Measurements from ENCODE around the gene SCARB1.

DNA sequence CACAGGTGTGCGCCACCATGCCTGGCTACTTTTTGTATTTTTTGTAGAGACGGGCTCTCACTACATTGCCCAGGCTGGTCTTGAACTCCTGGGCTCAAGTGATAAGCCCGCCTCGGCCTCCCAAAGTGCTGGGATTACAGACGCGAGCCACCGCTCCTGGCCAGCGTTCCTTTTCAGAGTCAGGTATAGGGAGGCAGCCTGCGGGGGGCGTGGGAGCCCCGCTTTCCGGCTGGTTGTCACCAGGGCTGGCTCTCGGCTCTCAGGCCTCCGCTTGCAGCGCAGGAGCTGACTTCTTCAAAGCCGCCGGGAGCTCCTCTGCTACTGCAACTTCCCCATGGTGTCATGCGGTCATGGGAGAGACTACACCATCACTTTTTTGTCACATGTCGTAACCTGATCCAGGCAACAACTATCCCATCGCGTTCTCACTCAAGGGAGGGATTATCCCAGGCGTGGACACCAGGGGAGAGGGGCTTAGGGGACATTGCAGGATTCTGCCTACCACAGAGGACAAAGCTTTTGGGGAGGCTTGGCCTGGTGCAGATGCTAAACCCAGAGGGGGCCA, 129.4 kb downstream of the SCARB1 start:
- TF ChIP-seq, protein P1, sequence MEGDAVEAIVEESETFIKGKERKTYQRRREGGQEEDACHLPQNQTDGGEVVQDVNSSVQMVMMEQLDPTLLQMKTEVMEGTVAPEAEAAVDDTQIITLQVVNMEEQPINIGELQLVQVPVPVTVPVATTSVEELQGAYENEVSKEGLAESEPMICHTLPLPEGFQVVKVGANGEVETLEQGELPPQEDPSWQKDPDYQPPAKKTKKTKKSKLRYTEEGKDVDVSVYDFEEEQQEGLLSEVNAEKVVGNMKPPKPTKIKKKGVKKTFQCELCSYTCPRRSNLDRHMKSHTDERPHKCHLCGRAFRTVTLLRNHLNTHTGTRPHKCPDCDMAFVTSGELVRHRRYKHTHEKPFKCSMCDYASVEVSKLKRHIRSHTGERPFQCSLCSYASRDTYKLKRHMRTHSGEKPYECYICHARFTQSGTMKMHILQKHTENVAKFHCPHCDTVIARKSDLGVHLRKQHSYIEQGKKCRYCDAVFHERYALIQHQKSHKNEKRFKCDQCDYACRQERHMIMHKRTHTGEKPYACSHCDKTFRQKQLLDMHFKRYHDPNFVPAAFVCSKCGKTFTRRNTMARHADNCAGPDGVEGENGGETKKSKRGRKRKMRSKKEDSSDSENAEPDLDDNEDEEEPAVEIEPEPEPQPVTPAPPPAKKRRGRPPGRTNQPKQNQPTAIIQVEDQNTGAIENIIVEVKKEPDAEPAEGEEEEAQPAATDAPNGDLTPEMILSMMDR (IDR thresholded peaks at IDR 0.05) = no peak
- no peak for TF ChIP-seq POLR2A (IDR thresholded peaks at IDR 0.05)
